Tongue (tissue), 2 donors: ENCODE results near the gene CRYGA. TPM values are rescaled to one million over a fixed set of nuclear protein-coding genes. Genes with fewer than 3 reads are reported as not detected.
"Not testable (repeated sequence)": the region's sequence is repeated elsewhere in the genome, so short reads cannot be mapped to it uniquely, and the experiment has no call there.

Experiments used
- DNase-seq: peaks from one replicate; pipeline ENCODE4 v3.0.0-alpha.2; 2015
- total RNA-seq: library from RNA; depleted of rRNA; stranded (reverse); fragments of >200 nt; gene quantifications from one replicate; pipeline ENCODE4 v1.2.3, GENCODE V29; 2014

The CRYGA gene
- total RNA-seq, 1 donor from 2014 or later: not detected

DNA sequence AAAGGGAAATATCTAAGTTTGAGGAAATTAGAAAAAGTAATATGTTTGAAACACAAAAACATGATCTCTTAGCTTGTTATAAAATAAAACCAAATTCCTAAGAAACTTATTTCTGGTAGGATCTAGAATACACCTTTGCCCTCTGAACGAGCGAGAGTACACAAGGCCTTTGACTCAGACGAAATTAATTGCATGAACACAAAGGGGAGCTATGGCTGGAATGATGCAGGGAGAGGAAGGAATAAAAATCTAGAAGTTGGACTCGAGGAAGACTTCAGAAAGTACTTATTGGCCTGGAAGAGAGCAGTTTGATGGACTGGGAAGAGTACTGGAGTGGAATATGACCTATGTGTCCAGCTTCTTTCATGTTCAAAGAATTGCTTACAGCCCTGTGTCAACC is 38.1 kb downstream of the CRYGA start:
- DNase-seq: no peak

DNA sequence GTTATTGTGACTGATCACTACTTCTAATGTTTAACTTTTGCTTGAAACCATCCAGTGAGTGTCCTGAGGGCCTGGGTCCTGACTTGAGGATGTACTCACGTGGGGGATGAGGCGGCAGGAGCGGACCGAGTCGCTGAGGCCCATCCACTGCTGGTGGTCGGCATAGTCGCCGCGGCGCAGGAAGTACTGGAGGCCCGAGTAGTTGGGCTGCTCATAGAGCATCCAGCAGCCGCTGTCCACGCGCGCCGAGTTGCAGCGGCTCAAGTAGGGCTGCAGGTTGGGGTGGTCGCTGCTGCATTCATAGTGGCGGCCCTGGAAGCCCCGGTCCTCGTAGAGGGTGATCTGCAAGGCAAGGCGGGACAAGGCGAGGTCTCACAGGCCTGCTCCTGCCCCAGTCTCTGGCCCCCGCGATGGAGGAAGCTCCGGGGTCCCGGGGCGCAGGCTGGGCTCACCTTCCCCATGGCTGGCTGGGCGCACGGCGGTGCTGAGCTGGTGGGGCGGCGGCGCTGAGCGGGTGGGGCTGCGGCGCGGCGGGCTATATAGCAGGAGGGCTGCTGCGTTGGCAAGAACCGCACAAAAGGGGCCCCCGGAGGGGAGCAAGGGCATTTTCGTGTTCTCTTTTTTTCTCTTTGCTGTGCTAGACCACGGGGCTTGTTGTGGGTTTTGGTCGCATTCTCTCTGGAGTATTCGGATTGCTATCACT is 39.2 kb downstream of the CRYGA start, which contains the start of gene CRYGD:
TSS of gene CRYGD (minus strand) at position 512 of the 703 bp plus-strand sequence. CDS start at position 461, 51 bp downstream.
- peak; percentile 14 for DNase-seq

DNA sequence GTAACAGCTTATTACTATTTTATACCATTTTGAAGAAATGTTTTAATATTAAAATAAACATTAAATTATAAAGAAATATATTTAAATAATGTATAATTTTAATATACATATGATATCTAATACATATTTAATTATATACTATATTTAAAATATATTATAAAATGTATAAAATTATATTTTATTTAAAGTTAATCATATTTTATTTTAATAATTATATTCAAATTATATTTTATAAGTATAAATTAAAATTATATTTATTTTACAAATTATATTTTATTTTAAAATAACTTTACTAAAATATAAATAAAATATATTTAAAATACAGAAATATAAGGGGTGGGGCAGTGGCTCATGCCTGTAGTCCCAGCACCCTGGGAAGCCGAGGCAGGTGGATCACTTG is 41.1 kb downstream of the CRYGA start:
- no peak for DNase-seq

DNA sequence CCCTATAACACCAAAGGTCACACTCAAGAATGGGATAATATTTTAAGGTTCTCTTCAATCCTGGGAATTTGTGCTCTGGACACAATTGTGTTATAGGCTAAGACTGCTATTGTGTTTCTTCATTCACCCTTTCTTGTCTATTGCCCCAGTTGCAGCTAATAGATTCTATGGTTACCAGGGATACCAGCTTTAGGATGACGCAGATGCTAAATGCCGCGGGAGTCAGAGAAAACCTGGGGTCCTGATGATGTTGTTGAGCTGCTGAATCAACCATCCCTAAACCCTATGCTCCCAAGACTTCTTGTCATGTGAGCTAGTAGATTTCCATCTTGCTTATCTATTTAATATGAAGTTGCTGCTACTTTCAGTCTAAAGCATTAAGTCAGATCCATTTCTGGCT is 44.5 kb downstream of the CRYGA start:
- no peak for DNase-seq

DNA sequence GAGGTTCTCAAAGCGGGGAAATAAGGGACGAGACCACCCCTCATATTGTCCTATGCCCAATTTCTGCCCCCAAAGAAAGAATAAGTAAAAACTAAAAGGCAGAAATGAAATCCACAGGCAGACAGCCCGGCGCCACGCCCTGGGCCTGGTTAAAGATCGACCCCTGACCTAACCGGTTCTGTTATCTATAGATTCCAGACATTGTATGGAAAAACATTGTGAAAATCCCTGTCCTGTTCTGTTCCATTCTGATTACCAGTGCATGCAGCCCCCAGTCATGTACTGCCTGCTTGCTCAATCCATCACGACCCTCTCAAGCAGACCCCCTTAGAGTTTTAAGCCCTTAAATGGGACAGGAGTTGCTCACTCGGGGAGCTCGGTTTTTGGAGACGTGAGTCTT is 46.0 kb downstream of the CRYGA start:
- not testable (repeated sequence) for DNase-seq

DNA sequence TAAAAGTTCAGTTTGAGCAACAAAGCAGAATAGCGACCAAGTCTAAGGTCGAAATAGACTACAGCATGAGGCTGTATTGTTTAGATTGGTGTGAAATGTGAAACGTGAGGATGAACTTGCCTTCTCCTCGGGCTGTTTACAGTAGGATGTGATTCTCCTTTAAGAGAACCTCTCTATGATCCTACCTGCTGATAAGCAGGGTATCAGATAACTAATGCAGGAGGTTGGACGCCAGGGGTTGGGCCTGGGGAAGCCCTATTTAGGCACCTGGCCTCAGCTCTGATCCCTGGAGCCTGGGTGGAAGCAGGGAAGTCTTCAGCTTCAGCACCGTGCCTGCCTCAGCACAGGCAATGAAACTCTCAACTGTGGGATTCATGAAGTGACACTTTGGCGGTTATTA is 50.4 kb downstream of the CRYGA start:
- no peak for DNase-seq

DNA sequence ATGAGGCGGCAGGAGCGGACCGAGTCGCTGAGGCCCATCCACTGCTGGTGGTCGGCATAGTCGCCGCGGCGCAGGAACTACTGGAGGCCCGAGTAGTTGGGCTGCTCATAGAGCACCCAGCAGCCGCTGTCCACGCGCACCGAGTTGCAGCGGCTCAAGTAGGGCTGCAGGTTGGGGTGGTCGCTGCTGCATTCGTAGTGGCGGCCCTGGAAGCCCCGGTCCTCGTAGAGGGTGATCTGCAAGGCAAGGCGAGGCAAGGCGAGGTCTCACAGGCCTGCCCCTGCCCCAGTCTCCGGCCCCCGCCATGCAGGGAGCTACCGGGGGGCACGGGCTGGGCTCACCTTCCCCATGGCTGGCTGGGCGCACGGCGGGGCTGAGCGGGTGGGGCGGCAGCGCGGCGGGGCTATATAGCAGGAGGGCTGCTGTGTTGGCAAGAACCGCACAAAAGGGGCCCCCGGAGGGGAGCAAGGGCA is 51.1 kb downstream of the CRYGA start:
- DNase-seq: not testable (repeated sequence)

Other genes starting within 250 kb of the CRYGA start
- gene PLEKHM3, start 138.1 kb downstream of the CRYGA start, total RNA-seq: 20.0 TPM
- not detected for gene CRYGD, start 39.1 kb downstream of the CRYGA start, total RNA-seq
- gene CRYGC, start 33.8 kb downstream of the CRYGA start, total RNA-seq: not detected
- not detected for gene CRYGB, start 17.4 kb downstream of the CRYGA start, total RNA-seq
- gene C2orf80, start 26.4 kb upstream of the CRYGA start, total RNA-seq: not detected
- gene IDH1, start 91.5 kb upstream of the CRYGA start, total RNA-seq: 57.2 TPM
- gene PIKFYVE, start 102.7 kb upstream of the CRYGA start, total RNA-seq: 43.1 TPM
- gene PTH2R, start 243.2 kb upstream of the CRYGA start, total RNA-seq: 0.31 TPM